GM12891 (cell line): ENCODE results near the gene EML6.
A peak's percentile ranks its signal among the peaks of the same experiment; 100 is the strongest.

ENCODE experiments used
- DNase-seq: peaks from one replicate; pipeline ENCODE4 v3.0.0; 2011; ENCODE audit warnings: low spot score; ENCODE audit not compliant: insufficient read length
- FAIRE-seq: peaks from 2 replicates; lab custom pipeline; 2011; peaks lifted over from hg19 to GRCh38; lab: Jason Lieb, UNC
- PAX5 ChIP-seq: IDR thresholded peaks from 2 replicates; pipeline ENCODE4 v1.6.1; 2011; ENCODE audit warnings: low read length, moderate library complexity, mild to moderate bottlenecking; ENCODE audit not compliant: insufficient read depth, severe bottlenecking
- POLR2A ChIP-seq: IDR thresholded peaks from 2 replicates; pipeline ENCODE4 v1.6.1; 2011; ENCODE audit warnings: low read depth, low read length, control low read depth
- POLR2AphosphoS5 ChIP-seq: IDR thresholded peaks from 2 replicates; pipeline ENCODE4 v1.6.1; 2011; ENCODE audit warnings: low read depth, low read length, control low read depth
- POU2F2 ChIP-seq: IDR thresholded peaks from 2 replicates; pipeline ENCODE4 v1.6.1; 2011; ENCODE audit warnings: low read depth, mild to moderate bottlenecking, control low read depth, low read length, moderate library complexity
- SPI1 ChIP-seq: IDR thresholded peaks from 2 replicates; pipeline ENCODE4 v1.6.1; 2011; ENCODE audit warnings: low read depth, low read length, control low read depth
- TAF1 ChIP-seq: IDR thresholded peaks from 2 replicates; pipeline ENCODE4 v1.6.1; 2011; ENCODE audit warnings: low read depth, low read length, control low read depth

The EML6 gene

GRCh38 chr2:54954158-54954557, 230.7 kb downstream of the EML6 start:
- FAIRE-seq (no peak), DNase-seq (no peak)
- TF ChIP-seq POLR2AphosphoS5 (no peak), POU2F2 (no peak), SPI1 (no peak), TAF1 (no peak), PAX5 (no peak), POLR2A (no peak)

- FAIRE-seq (no peak), DNase-seq (no peak)
- TF ChIP-seq PAX5 = no peak
These were observed 231.4 kb downstream of the EML6 start for GRCh38 chr2:54954705-54955357.

- FAIRE-seq = no peak
- no peak for DNase-seq
- no peak for TF ChIP-seq SPI1
- no peak for TF ChIP-seq POLR2AphosphoS5
- TF ChIP-seq POLR2A = no peak
- TF ChIP-seq POU2F2 = no peak
- TF ChIP-seq PAX5 = no peak
- no peak for TF ChIP-seq TAF1
These were observed 232.1 kb downstream of the EML6 start for GRCh38 chr2:54955358-54956110.

DNA sequence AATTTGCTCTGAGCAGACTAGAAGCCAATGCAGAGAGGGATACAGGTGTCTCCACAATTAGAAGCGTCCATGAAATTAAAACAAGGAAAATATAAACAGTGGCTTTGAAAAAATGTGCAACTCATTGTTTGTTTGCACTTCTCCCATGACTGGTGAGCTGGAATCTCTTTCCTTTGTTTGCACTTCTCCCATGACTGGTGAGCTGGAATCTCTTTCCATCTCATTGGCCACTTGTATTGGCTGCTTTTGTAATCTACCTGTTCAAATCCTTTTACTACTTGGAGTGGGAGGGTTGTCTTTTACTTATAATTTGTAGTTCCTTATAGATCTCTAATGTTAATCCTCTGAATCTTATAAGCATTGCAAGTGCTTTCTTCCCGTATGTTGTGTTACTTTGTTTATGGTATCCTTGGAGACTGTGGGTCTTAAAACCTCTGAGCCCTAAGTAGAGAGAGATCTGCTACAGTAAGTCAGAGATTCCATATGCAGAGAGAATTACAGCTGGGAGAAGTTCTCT, 232.7 kb downstream of the EML6 start:
- DNase-seq = no peak
- TF ChIP-seq SPI1 (no peak), POLR2A (no peak)
- FAIRE-seq = no peak

GRCh38 chr2:54957321-54957999, 234.0 kb downstream of the EML6 start:
- FAIRE-seq = no peak
- TF ChIP-seq POLR2AphosphoS5 = no peak
- no peak for TF ChIP-seq POU2F2
- TF ChIP-seq TAF1 = no peak
- no peak for TF ChIP-seq POLR2A
- no peak for TF ChIP-seq SPI1
- no peak for TF ChIP-seq PAX5
- DNase-seq = no peak

GRCh38 chr2:54958717-54959371, 235.4 kb downstream of the EML6 start:
- FAIRE-seq (no peak), DNase-seq (no peak)
- TF ChIP-seq POU2F2 = no peak
- TF ChIP-seq SPI1 = peak; percentile 54

GRCh38 chr2:54960164-54960563, 236.7 kb downstream of the EML6 start:
- DNase-seq = no peak
- FAIRE-seq = no peak
- TF ChIP-seq POLR2A = no peak
- TF ChIP-seq POLR2AphosphoS5 = no peak
- no peak for TF ChIP-seq TAF1
- no peak for TF ChIP-seq SPI1
- no peak for TF ChIP-seq PAX5
- no peak for TF ChIP-seq POU2F2

- FAIRE-seq (no peak), DNase-seq (no peak)
- TF ChIP-seq TAF1 = no peak
- no peak for TF ChIP-seq POLR2AphosphoS5
- TF ChIP-seq POLR2A = no peak
- no peak for TF ChIP-seq PAX5
- no peak for TF ChIP-seq SPI1
- no peak for TF ChIP-seq POU2F2
These were observed 239.0 kb downstream of the EML6 start for GRCh38 chr2:54962511-54962910.

DNA sequence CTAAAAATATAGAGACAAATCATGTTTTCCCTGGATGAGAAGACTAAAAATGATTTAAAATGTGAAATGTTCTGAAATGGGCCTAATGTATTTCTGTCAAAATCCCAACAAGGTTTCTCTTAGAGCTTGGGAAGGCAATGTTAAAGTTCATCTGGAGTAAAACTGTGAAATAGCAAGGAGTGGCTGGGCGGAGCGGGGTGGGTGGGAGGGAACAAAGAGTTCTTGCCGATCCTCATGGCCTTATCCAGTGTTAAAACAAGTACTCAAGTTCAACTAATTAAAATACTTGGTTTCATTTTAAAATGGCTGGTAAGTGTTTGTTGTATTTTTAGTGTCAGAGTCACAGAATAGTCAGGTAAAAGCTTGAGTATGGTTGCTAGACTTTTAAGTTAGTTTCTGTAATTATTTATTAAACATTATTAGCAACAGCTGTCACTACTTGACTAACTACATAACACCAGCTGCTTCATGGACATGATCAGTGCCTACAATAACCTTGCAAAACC, 239.5 kb downstream of the EML6 start:
- TF ChIP-seq POLR2A (no peak), POU2F2 (no peak), PAX5 (no peak), POLR2AphosphoS5 (no peak), SPI1 (no peak), TAF1 (no peak)
- FAIRE-seq (no peak), DNase-seq (no peak)
